Measurements from ENCODE around the gene CD52.

GRCh38 chr1:26367441-26367840 lies 49.7 kb downstream of the CD52 start:
- TF ChIP-seq POLR2AphosphoS5 (IDR thresholded peaks at IDR 0.05; ENCODE audit: low read depth, low read length) = no peak
- no peak for TF ChIP-seq CTCF (IDR thresholded peaks at IDR 0.05 in 2 of 3, conservative IDR thresholded peaks at IDR 0.05 in 1 of 3; ENCODE audit: borderline replicate concordance in 1 of 3, insufficient read depth in 1 of 3, low read depth in 2 of 3, low read length in 2 of 3)
- no peak for TF ChIP-seq POLR2A (IDR thresholded peaks at IDR 0.05; ENCODE audit: borderline replicate concordance, extremely low read depth, insufficient read depth, insufficient read length)
- TF ChIP-seq EZH2phosphoT487 (IDR thresholded peaks at IDR 0.05; ENCODE audit: borderline replicate concordance) = no peak
- no peak for TF ChIP-seq SP1 (IDR thresholded peaks at IDR 0.05; ENCODE audit: low read depth)
- TF ChIP-seq MAX (IDR thresholded peaks at IDR 0.05) = no peak
